Measurements from ENCODE around the gene PELI2. TPM values are rescaled to one million over a fixed set of nuclear protein-coding genes. Genes with fewer than 3 reads are reported as not detected.

Gene PELI2
- total RNA-seq, 1 experiment from 2014 or later: 19.5 TPM

DNA sequence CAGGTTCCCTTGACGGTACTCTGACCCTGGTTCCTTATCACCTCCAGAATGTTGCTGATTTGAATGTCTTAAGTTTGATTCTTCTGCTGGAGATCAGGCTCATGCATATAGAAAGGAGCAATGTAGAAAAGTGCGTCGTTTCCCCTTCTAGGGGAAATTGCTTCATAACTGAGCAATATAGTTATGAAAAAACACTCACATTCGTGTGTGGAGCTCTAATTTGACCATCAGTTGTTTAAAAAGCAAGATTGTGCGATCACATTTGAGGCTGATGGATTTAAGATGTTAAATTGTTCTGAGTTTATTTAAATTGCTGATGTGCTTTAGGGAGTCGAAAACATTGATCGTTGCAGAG lies 19.2 kb downstream of the PELI2 start:
- Mint-ChIP-seq H3K9me3 (ENCODE audit: low read depth, unreplicated experiment) (no peaks in the 10 kb centered on the region), H3K4me3 (ENCODE audit: low read depth, unreplicated experiment) (no peak overlapping the region), H3K27me3 (ENCODE audit: unreplicated experiment) (no peaks in the 10 kb centered on the region), H3K36me3 (ENCODE audit: insufficient read depth, unreplicated experiment) (peaks cover 4% of the 10 kb centered on the region), H3K27ac (ENCODE audit: unreplicated experiment) (no peak overlapping the region), H3K4me1 (ENCODE audit: low read depth, unreplicated experiment) (peaks cover 11% of the 10 kb centered on the region)
- no peak for TF ChIP-seq CTCF (IDR thresholded peaks at IDR 0.05; ENCODE audit: unreplicated experiment)
- BruUV-seq (replicated peaks): no TSS peak
- intact Hi-C loops (cut with micrococcal nuclease; ENCODE audit: unreplicated experiment): no loop called here
- CTCF ChIA-PET: interaction anchor here (0.7 kb wide), 1 partner anchor 206 kb away, joined by 4 read pairs; no protein-coding TSS in a partner anchor
- no peak for DNase-seq

- BruUV-seq (replicated peaks): no TSS peak
- no peaks in the 10 kb centered on the region for H3K27me3 Mint-ChIP-seq (ENCODE audit: unreplicated experiment)
- H3K36me3 Mint-ChIP-seq (ENCODE audit: insufficient read depth, unreplicated experiment): peaks cover 4% of the 10 kb centered on the region
- no peak for TF ChIP-seq CTCF (IDR thresholded peaks at IDR 0.05; ENCODE audit: unreplicated experiment)
- no peak overlapping the region for H3K4me3 Mint-ChIP-seq (ENCODE audit: low read depth, unreplicated experiment)
- no peaks in the 10 kb centered on the region for H3K9me3 Mint-ChIP-seq (ENCODE audit: low read depth, unreplicated experiment)
- CTCF ChIA-PET: no interaction called here
- peaks cover 8% of the 10 kb centered on the region for H3K4me1 Mint-ChIP-seq (ENCODE audit: low read depth, unreplicated experiment)
- intact Hi-C loops (cut with micrococcal nuclease; ENCODE audit: unreplicated experiment): no loop called here
- no peak overlapping the region for H3K27ac Mint-ChIP-seq (ENCODE audit: unreplicated experiment)
- DNase-seq: no peak
These were observed 19.6 kb downstream of the PELI2 start for GRCh38 chr14:56137849-56138248.

DNA sequence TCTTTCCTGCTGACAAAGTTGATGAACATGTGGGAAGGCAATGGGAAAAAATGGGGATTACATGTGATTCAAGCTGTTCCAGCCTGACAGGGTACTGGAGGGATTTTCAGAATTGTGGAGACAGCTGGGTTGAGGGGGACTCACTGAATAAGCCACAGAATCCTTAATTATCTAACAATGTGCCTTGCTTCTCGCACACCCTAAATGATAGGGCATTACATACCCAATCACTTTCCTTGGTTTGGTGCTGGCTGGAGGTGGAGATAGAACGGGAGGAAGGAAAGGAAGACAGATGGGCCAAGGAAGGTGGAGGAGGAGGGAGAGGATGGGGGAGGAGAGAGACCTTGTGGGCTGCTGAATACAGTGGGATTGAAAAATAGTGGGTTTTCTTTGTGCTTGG lies 20.7 kb downstream of the PELI2 start:
- TF ChIP-seq CTCF (IDR thresholded peaks at IDR 0.05; ENCODE audit: unreplicated experiment): no peak
- no peaks in the 10 kb centered on the region for H3K9me3 Mint-ChIP-seq (ENCODE audit: low read depth, unreplicated experiment)
- intact Hi-C loops (cut with micrococcal nuclease; ENCODE audit: unreplicated experiment): no loop called here
- CTCF ChIA-PET: no interaction called here
- H3K4me1 Mint-ChIP-seq (ENCODE audit: low read depth, unreplicated experiment): peaks cover 8% of the 10 kb centered on the region
- no peaks in the 10 kb centered on the region for H3K36me3 Mint-ChIP-seq (ENCODE audit: insufficient read depth, unreplicated experiment)
- no peak overlapping the region for H3K4me3 Mint-ChIP-seq (ENCODE audit: low read depth, unreplicated experiment)
- BruUV-seq (replicated peaks): no TSS peak
- H3K27me3 Mint-ChIP-seq (ENCODE audit: unreplicated experiment): no peaks in the 10 kb centered on the region
- DNase-seq: no peak
- no peak overlapping the region for H3K27ac Mint-ChIP-seq (ENCODE audit: unreplicated experiment)

DNA sequence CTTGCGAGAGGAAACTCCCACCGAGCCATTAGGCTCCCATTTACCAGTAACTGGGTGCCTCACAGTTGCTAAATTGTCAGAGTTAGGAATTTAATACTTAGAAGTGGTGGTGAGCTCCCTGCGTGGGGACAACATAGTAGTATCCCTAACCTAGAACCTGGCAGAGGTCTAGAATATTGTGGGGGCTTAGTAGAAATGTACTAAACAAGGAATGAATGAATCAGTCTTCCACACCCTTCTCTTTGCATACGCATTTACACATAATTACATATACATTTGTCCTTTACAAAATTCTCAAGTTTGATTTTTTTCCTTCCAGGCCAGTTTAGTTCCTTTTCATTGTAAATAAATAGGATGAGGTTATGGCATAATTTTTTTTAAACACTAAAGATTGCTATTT lies 24.1 kb downstream of the PELI2 start:
- no peaks in the 10 kb centered on the region for H3K36me3 Mint-ChIP-seq (ENCODE audit: insufficient read depth, unreplicated experiment)

More for the DNA sequence above, 24.1 kb downstream of the PELI2 start:
- CTCF ChIA-PET: no interaction called here
- DNase-seq: no peak
- Mint-ChIP-seq H3K4me1 (ENCODE audit: low read depth, unreplicated experiment) (peaks cover 9% of the 10 kb centered on the region), H3K4me3 (ENCODE audit: low read depth, unreplicated experiment) (no peak overlapping the region), H3K27me3 (ENCODE audit: unreplicated experiment) (no peaks in the 10 kb centered on the region), H3K9me3 (ENCODE audit: low read depth, unreplicated experiment) (no peaks in the 10 kb centered on the region), H3K27ac (ENCODE audit: unreplicated experiment) (no peak overlapping the region)
- no TSS peak for BruUV-seq (replicated peaks)
- TF ChIP-seq CTCF (IDR thresholded peaks at IDR 0.05; ENCODE audit: unreplicated experiment): no peak
- intact Hi-C loops (cut with micrococcal nuclease; ENCODE audit: unreplicated experiment): loop anchor here (10.0 kb wide), 1 partner anchor 82 kb away; no protein-coding TSS in a partner anchor
